ENCODE results near the gene CDC42BPG. TPM values are rescaled to one million over a fixed set of nuclear protein-coding genes. Genes with fewer than 3 reads are reported as not detected.
A peak's percentile ranks its signal among the peaks of the same experiment; 100 is the strongest.

The CDC42BPG gene
- total RNA-seq, 2 experiments from 2014 or later: 0.50 to 0.61 TPM

DNA sequence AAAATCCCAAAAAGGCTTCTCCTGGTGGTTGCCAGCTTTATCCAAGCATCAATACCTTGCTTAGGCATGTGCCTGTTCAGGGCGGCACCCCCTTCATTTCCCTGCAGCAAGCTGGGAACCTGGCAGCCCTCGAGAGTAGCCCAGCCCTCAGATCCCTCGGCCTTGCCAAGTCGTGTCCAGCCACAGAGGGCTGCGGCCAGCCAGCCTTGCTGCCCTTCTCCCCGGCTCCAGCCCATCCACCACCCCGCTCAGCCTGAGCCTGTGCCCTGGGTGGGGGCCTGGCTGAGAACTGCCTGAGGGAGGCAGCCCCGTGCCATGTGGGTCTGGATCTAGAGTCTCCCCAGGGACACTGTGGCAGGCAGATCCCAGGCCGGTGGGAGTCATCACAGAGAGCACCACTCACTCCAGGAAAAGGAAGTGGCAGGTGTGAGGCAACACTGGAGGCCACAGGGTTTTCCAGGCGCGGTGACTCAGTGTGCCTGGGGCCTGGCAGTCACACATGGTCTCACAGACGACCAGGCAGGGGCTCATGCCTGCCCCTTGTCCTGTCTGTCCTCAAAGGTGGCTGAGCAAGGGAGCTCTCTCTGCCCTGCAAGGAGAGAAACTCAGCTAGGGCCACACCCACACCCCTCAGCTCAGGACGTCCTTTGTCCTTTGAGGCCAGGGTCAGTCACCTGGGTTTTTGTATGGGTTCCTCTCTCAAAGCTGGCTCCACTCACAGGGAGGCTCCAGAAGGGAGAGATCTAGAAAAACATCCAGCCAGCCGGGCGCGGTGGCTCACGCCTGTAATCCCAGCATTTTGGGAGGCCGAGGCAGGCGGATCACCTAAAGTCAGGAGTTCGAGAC lies 12.2 kb upstream of the CDC42BPG start:
- Mint-ChIP-seq H3K4me1 (peaks cover 93% of the 10 kb centered on the region), H3K9me3 (ENCODE audit: low read depth) (no peaks in the 10 kb centered on the region), H3K36me3 (peaks cover 44% of the 10 kb centered on the region), H3K27me3 (no peaks in the 10 kb centered on the region), H3K4me3 (no peak overlapping the region), H3K27ac (peak overlapping the region; percentile 78)
- ATAC-seq: no peak
- DNase-seq: peak; percentile 76
- CTCF ChIA-PET: interaction anchor here (20.5 to 29.2 kb wide), 3 partner anchors 4 to 31 kb away, joined by 409 to 1163 read pairs (median 409); partner anchors contain the start of genes CDC42BPG and EHD1

DNA sequence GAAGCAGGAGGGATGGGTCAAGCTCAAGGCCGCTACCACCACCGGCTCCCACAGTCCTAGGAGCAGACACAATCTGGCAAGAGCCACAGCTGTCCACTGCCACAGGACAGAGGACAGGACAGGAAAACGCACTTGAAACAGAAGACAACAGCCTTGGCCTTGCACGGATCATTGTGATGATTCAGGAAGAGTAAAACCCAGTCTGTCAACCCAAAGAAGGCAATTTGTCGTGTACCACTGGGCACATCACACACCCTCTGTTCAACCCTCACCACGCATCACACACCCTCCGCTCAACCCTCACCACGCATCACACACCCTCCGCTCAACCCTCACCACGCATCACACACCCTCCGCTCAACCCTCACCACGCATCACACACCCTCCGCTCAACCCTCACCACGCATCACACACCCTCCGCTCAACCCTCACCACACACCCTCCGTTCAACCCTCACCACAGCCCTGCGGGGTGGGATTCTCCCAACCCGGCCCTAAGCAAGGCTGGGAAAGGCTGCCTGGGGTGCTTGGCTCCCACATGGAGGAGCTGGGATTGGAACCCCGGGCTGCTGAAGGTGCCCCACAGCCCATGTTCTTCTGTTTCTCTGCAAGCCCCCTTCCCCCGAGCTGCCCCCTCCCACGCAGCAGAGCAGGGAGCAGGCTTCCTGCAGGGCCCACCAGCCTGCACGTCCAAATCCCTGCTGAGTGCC lies 11.3 kb upstream of the CDC42BPG start:
- CTCF ChIA-PET: interaction anchor here (20.5 to 29.2 kb wide), 3 partner anchors 5 to 32 kb away, joined by 409 to 1163 read pairs (median 409); partner anchors contain the start of genes CDC42BPG and EHD1
- ATAC-seq: no peak
- peak overlapping the region; percentile 15 for H3K4me3 Mint-ChIP-seq
- no peak for DNase-seq
- peaks cover 94% of the 10 kb centered on the region for H3K4me1 Mint-ChIP-seq
- H3K36me3 Mint-ChIP-seq: peaks cover 43% of the 10 kb centered on the region
- no peaks in the 10 kb centered on the region for H3K9me3 Mint-ChIP-seq (ENCODE audit: low read depth)
- H3K27ac Mint-ChIP-seq: peak overlapping the region; percentile 78
- H3K27me3 Mint-ChIP-seq: no peaks in the 10 kb centered on the region

DNA sequence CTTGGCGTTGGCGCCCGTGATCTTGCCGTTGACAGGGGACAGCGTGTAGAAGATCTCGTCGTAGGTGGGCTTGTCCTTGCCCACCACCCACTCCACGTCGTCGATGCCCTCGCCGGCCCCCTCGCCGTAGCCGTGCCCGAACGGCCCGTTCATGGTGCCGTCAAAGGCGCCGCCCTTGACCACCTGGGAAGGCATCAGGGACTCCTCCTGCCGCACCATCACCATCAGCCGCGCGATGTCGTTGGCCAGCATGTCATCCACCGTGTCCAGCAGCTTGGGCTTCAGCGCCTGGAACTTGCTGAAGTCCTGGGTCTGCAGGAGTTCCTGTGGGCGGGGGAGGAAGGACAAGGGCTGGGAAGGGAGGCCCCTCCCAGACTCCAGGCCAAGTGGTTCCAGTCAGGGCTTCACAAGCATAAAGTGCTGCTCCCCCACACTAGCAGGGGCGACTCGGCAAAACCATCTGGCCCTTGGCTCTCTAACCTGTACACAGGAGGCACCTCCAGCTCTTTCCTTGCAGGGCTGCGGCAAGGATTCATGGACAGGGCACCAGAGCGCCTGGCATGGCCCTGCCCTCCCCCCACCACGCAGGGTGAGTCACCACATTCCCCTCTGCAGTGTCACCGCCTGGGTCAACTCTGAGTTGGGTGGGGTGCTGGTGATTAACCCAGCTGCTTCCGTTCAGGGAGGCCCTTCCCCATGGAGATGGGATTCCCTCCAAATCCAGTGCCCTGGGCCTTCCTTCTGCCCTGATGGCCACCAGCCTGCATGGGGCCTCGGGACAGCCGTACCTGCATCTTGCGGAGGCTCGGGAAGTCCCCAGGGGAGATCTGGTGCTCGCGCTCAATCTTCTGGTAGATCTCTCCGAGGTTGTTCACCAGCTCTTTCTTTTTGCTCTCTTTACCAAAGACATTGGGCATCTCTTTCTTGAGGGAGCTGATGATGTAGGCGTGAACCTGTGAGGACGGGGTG lies 10.4 kb upstream of the CDC42BPG start:
- H3K27ac Mint-ChIP-seq: peak overlapping the region; percentile 78
- peaks cover 91% of the 10 kb centered on the region for H3K4me1 Mint-ChIP-seq
- peak overlapping the region; percentile 15 for H3K4me3 Mint-ChIP-seq
- no peaks in the 10 kb centered on the region for H3K27me3 Mint-ChIP-seq
- DNase-seq: no peak
- H3K9me3 Mint-ChIP-seq (ENCODE audit: low read depth): no peaks in the 10 kb centered on the region
- peaks cover 39% of the 10 kb centered on the region for H3K36me3 Mint-ChIP-seq
- ATAC-seq: no peak
- CTCF ChIA-PET: interaction anchor here (20.5 to 29.2 kb wide), 3 partner anchors 6 to 32 kb away, joined by 409 to 1163 read pairs (median 409); partner anchors contain the start of genes CDC42BPG and EHD1

DNA sequence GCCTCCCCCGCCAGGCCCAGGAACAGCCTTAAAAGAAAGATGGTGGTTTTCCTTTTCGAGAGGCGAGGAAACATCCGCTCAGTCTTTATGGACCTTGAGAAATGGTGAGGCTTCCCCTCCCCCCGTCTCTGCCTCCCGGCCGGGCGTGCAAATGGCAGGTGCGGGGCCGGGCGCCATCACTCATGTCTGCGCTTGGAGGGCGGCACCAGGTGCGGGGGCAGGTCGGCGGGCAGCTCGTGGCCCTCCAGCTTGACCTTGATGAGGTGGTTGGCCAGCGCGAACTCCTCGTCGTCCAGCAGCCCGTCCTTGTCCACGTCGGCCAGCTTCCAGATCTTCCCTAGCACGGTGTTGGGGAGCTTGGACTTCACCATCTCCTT lies 9.7 kb upstream of the CDC42BPG start:
- CTCF ChIA-PET: interaction anchor here (20.5 to 29.2 kb wide), 3 partner anchors 5 to 33 kb away, joined by 409 to 1163 read pairs (median 409); partner anchors contain the start of genes CDC42BPG and EHD1
- no peaks in the 10 kb centered on the region for H3K9me3 Mint-ChIP-seq (ENCODE audit: low read depth)
- H3K27ac Mint-ChIP-seq: peak overlapping the region; percentile 76
- H3K4me3 Mint-ChIP-seq: no peak overlapping the region
- H3K36me3 Mint-ChIP-seq: peaks cover 35% of the 10 kb centered on the region
- ATAC-seq (no peak), DNase-seq (no peak)
- H3K4me1 Mint-ChIP-seq: peaks cover 91% of the 10 kb centered on the region
- no peaks in the 10 kb centered on the region for H3K27me3 Mint-ChIP-seq

DNA sequence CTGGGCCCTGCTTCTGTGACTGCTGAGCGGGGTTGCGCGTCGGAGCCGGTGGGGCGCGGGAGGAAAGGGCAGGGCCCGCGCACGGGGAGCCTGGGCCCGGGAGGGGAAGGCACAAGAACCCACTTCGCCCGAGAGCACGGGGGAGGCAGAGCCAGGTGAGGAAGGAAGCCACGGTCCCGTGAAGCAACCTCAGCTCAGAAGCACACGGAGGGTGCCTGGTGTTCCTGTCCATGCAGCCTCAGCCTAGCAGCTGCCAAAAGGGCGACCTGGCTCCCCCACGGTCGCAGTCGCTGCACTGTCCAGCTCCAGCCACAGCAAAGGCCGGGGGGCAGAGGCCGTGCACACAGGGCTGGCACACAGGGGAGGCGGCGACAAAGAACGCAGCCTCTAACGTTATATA lies 9.3 kb upstream of the CDC42BPG start:
- no peaks in the 10 kb centered on the region for H3K9me3 Mint-ChIP-seq (ENCODE audit: low read depth)
- peak overlapping the region; percentile 76 for H3K27ac Mint-ChIP-seq
- CTCF ChIA-PET: interaction anchor here (1.2 to 29.2 kb wide), 4 partner anchors 4 to 63 kb away, joined by 3 to 1163 read pairs (median 409); partner anchors contain the start of genes ATG2A, CDC42BPG and EHD1
- ATAC-seq (no peak), DNase-seq (no peak)
- peaks cover 91% of the 10 kb centered on the region for H3K4me1 Mint-ChIP-seq
- H3K4me3 Mint-ChIP-seq: no peak overlapping the region
- H3K27me3 Mint-ChIP-seq: no peaks in the 10 kb centered on the region
- H3K36me3 Mint-ChIP-seq: peaks cover 34% of the 10 kb centered on the region

DNA sequence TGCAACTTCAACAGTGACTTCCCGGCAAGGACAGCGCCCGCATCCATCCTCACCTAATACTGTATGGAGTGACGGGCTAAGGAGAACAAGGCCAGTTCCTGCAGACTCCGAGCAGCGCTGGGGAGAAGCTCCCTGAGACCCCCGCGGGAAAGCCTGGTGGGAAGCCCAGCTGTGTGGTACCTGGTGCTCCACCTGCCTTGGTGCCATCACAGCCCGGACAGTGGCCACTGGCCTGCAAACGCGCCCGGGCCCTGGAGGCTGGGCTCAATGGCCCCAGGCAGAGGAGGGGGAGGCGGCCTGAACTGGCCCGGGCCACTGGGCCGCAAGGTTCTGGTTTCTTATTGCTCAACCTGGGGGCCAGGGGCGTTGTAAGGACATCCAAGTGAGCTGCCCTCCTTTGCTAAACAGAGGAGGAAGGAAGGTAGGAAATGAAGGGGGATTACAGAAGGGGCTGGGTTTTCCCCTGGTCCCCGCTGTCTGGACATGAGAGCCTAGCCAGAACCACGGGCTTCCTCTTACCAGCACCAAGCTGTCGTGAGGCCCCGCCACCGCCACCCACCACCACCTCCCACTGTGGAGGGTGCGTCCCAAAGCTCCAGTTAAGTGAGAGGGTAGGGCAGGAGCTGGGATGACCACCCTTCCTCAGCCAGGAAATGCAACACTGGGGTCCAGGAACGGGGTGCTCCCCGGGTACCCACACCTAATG lies 8.5 kb upstream of the CDC42BPG start:
- CTCF ChIA-PET: interaction anchor here (1.2 to 29.2 kb wide), 4 partner anchors 4 to 64 kb away, joined by 3 to 1163 read pairs (median 409); partner anchors contain the start of genes ATG2A, CDC42BPG and EHD1
- H3K36me3 Mint-ChIP-seq: peaks cover 30% of the 10 kb centered on the region
- ATAC-seq: no peak

DNA sequence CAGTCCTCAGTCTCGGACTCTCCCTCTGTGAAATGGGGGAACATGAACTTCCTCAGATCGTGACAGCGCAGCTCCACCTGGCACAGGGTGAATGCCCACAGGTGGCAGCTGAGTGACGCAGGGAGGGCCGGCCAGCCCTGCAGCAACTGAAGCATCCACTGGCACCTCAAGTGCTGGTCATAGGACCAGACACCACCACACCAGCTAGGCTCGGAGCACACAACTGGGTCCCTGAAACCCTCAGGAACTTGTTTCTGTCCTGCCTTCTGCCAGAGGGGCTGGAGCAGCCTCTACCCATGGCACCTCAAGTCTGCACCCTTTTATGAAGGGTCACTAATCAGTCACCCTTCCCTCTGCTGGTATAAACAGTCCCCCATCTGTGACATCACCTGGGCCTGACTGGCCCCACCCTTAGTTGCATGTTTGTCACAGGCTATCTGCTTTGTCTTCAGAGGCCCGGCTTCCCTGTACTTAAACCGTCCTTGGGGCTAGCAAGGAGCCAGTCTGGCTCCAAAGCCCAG lies 7.4 kb upstream of the CDC42BPG start:
- H3K27ac Mint-ChIP-seq: peak overlapping the region; percentile 88
- no peaks in the 10 kb centered on the region for H3K9me3 Mint-ChIP-seq (ENCODE audit: low read depth)
- ATAC-seq: no peak
- H3K4me1 Mint-ChIP-seq: peaks cover 93% of the 10 kb centered on the region
- no peaks in the 10 kb centered on the region for H3K27me3 Mint-ChIP-seq
- CTCF ChIA-PET: interaction anchor here (1.0 to 29.2 kb wide), 7 partner anchors 3 to 464 kb away, joined by 3 to 1163 read pairs (median 5); partner anchors contain the start of genes ARL2, CDC42BPG, EHD1 and ZNHIT2
- H3K36me3 Mint-ChIP-seq: peaks cover 24% of the 10 kb centered on the region
- peak overlapping the region; percentile 38 for H3K4me3 Mint-ChIP-seq
- DNase-seq: no peak

More for the DNA sequence above, 8.5 kb upstream of the CDC42BPG start:
- Mint-ChIP-seq H3K4me3 (no peak overlapping the region), H3K27me3 (no peaks in the 10 kb centered on the region), H3K9me3 (ENCODE audit: low read depth) (no peaks in the 10 kb centered on the region), H3K27ac (peak overlapping the region; percentile 88), H3K4me1 (peaks cover 92% of the 10 kb centered on the region)
- no peak for DNase-seq

DNA sequence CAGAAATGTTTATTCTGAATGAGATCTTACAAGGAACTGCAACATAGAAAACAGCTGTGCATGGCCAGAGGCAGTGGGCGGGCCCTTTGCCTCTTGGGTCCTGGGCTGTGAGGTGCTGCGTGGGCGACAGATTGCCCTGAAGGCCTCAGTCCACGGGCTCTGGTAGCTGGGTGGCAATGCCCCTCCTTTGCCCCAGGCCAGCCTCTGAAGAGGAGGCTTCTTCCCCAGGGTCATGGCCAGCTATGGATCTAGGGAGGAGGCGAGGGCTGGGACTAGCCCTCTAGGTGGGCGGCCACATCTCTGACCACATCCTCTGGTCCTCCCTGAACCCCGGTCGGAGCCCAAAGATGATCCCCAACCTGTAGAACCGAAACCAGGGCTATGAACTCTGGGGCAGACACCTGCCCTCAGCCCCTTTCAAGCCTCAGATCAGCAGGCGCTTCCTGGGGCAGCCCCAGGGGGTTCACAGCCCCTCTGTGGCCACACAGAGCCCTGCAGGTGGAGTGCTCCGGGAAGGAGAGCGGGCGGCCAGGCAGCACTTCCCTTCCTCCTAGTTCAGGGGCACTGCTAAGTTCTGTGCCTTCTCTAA lies 6.6 kb upstream of the CDC42BPG start:
- Mint-ChIP-seq H3K27ac (peak overlapping the region; percentile 88), H3K4me1 (peaks cover 86% of the 10 kb centered on the region), H3K4me3 (peak overlapping the region; percentile 38), H3K9me3 (ENCODE audit: low read depth) (no peaks in the 10 kb centered on the region), H3K36me3 (peaks cover 24% of the 10 kb centered on the region), H3K27me3 (no peaks in the 10 kb centered on the region)
- DNase-seq (peak; percentile 80), ATAC-seq (peak; percentile 43)
- CTCF ChIA-PET: interaction anchor here (0.9 to 29.2 kb wide), 8 partner anchors 2 to 464 kb away, joined by 3 to 1163 read pairs (median 5); partner anchors contain the start of genes ARL2, CDC42BPG, EHD1 and ZNHIT2

DNA sequence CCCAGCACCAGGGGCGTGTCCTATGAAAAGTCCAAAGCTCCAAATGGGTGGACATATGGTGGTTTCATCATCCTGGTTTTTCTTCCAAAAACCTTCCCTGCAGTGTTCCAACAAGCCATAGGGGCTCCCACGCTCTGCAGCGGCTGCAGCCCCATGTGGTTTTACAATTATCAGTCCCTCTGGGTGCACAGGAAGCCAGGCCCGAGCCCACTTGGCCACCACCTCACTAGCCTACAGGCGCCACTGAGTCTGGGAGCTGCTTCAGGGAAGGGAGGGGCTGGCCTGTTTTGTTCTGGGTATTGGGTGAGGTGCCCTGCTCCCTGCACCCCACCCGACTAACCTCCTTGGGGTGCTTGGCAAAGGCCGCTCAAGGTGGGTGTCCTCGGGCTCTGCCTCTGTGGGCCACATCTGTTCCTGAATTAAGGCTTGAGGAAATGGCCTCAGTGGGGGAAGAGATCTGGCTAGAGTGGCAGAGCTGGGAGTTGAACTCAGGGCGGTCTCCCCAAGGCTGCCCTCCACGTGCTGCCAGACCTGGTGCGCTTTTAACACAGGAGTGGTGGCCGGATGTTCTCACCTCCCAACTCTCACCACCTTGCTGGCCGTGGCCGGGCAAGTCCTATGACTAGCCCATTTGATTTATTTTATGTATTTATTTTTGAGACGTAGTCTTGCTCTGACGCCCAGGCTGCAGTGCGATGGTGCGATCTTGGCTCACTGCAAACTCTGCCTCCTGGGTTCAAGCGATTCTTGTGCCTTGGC lies 5.3 kb upstream of the CDC42BPG start:
- DNase-seq (no peak), ATAC-seq (no peak)
- no peak overlapping the region for H3K4me3 Mint-ChIP-seq
- H3K36me3 Mint-ChIP-seq: peaks cover 14% of the 10 kb centered on the region
- H3K9me3 Mint-ChIP-seq (ENCODE audit: low read depth): no peaks in the 10 kb centered on the region
- CTCF ChIA-PET: interaction anchor here (1.4 to 29.2 kb wide), 6 partner anchors 11 to 147 kb away, joined by 3 to 1163 read pairs (median 17); partner anchors contain the start of genes BATF2, EHD1 and MEN1
- H3K4me1 Mint-ChIP-seq: peaks cover 77% of the 10 kb centered on the region
- peak overlapping the region; percentile 58 for H3K27ac Mint-ChIP-seq
- no peaks in the 10 kb centered on the region for H3K27me3 Mint-ChIP-seq

DNA sequence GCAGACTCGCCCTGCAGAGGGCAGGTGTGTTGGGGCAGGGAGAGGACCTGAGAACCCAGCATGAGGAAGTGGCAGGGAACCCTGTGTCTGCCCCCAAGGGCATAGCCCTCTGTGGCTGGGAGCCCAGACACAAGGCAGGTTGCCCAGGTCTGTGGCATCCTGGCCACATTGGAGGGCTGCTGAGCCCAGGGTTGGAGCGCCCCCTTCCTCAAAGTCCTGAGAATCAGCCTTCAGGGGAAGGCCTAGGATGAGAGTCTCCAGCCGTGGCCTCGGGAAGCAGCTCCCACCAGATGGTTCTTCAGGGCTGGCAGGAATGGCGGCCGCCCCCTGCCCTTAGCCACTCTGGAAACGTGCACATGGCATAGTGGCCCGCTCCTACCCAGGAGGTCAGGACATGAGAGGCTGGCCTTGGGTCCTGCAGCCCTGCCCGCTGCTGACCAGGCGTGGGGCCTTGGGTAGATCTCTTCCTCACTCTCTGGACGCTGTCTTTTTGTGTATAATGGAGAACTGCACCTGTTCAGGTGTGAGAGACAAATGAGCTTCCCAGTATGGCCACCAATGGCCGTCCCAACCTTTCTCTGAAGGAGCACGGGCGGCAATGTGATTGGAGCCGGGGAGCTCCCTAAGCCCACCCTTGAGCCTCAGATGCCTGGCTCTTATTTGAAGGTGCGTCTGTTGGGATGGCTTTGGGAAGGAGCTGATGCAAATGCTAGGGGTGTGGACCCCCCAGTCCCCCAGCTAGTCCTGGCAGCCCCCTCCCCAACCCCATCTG lies 4.6 kb upstream of the CDC42BPG start:
- DNase-seq (no peak), ATAC-seq (no peak)
- Mint-ChIP-seq H3K9me3 (ENCODE audit: low read depth) (no peaks in the 10 kb centered on the region), H3K27ac (peak overlapping the region; percentile 45), H3K27me3 (no peaks in the 10 kb centered on the region), H3K4me1 (peaks cover 70% of the 10 kb centered on the region), H3K4me3 (no peak overlapping the region), H3K36me3 (peaks cover 8% of the 10 kb centered on the region)
- CTCF ChIA-PET: interaction anchor here (1.0 to 29.2 kb wide), 14 partner anchors 12 to 405 kb away, joined by 3 to 1163 read pairs (median 9); partner anchors contain the start of genes ARL2, ATG2A, BATF2 and CDCA5
